Fibroblast of mammary gland (primary cell): ENCODE measurements around the gene CPXM2.

Experiments used
- DNase-seq: peaks from one replicate; pipeline ENCODE4 v3.0.0-alpha.2; 2010; ENCODE audit warnings: low read depth
- H3K4me3 ChIP-seq: 2 replicates; pipeline ENCODE4 v1.5.1; 2011; ENCODE audit warnings: low read depth, mild to moderate bottlenecking, low read length, moderate library complexity; ENCODE audit not compliant: control insufficient read depth
- TF ChIP-seq, protein P1 (sequence below): conservative IDR thresholded peaks from 2 replicates; pipeline ENCODE4 v1.5.1; 2011; ENCODE audit warnings: low read depth, low read length, inconsistent platforms; ENCODE audit not compliant: control insufficient read depth, insufficient read depth

Gene CPXM2

DNA sequence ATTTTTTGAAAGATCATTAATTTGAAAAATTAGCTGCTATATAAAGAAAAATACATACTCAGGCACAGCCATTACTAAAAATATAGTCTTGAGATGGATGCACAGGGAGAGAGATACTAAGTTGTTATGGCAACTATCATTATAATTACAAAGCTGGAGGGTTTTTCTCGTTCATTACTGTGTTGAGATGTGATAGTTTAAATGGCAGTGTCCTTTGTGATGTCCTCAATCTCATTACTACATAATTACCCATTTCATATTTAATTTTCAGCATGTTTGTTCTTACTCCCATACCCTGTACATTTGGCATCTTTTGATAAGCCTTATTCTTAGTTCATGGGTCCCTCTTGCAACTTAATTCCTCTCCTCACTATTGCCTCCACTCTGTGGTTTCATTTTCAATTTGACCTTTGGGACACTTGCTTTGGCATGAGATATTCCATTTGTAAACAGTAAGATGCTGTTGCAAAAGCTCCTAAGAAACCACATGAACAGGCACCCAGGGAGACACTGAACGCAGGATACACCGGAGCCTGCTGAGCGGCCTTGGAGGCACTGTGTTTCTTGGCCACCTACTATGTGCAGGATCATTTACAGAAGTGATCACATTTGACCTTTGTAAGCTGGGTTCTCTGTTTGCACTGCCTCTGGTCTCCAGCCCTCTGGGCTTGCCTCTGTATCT is 4.8 kb upstream of the CPXM2 start:
- TF ChIP-seq, protein P1, sequence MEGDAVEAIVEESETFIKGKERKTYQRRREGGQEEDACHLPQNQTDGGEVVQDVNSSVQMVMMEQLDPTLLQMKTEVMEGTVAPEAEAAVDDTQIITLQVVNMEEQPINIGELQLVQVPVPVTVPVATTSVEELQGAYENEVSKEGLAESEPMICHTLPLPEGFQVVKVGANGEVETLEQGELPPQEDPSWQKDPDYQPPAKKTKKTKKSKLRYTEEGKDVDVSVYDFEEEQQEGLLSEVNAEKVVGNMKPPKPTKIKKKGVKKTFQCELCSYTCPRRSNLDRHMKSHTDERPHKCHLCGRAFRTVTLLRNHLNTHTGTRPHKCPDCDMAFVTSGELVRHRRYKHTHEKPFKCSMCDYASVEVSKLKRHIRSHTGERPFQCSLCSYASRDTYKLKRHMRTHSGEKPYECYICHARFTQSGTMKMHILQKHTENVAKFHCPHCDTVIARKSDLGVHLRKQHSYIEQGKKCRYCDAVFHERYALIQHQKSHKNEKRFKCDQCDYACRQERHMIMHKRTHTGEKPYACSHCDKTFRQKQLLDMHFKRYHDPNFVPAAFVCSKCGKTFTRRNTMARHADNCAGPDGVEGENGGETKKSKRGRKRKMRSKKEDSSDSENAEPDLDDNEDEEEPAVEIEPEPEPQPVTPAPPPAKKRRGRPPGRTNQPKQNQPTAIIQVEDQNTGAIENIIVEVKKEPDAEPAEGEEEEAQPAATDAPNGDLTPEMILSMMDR = no peak
- no peak overlapping the region for H3K4me3 ChIP-seq
- DNase-seq = peak; percentile 24

DNA sequence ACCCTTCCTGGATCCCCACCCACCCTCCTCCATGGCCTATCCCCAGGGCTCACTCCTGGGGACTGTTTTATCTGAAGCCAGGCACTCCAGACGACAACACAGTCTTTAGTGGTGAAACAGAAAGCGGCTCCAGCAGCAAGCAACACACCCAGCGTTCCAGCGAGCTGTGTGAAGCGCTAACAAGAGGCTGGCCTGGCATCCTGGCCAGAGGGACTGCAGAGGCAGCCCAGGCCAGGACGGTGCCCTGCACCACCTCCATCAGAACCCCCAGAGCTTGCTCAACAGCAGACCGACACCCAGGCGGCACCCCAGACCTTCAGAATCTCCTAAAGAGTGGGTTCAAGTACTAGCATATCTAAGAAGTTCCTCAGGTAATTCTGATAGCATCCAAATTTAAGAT is 2.0 kb upstream of the CPXM2 start:
- TF ChIP-seq, protein P1 = no peak
- no peak for DNase-seq
- no peak overlapping the region for H3K4me3 ChIP-seq

DNA sequence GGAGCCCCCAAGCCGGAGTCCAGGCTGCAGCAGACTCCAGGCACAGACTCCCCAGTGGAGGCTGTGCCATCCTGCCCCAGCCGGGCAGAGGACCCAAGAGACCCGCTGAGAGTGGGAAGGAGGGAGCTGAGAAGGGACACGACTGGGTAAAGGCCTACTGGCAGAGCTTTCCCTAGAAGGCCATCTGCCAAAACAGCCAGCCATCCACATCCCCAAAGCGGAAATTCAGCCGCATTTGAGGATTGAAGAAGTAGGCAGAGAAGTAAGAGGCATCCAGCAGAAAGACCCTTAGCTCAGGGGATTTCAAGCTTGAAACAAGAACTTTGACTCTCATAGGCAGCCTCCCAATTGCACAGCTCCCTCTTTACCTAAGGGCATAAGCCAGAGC is 857 bp downstream of the CPXM2 start:
- DNase-seq = no peak
- H3K4me3 ChIP-seq = no peak overlapping the region
- TF ChIP-seq, protein P1 = no peak

DNA sequence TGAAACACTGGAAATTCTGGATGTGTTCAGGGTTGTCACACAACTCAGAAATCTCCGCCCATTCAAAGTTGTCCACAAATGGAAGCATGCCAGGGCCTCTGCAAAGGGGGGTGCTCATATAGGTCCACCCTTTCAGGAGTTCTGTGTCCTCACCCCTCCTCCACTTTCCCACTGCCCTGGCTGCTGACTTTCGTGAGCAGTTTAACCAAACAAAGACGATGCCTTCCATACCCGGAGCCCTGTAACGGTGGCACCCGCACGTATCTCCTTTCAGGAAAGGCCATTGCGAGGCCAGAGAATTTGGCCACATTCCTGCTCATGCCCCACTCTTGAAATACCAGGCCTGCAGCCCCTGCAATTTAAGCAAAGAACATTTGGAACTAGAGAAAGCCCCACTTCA is 1.4 kb downstream of the CPXM2 start:
- DNase-seq = no peak
- TF ChIP-seq, protein P1 = no peak
- H3K4me3 ChIP-seq = no peak overlapping the region

DNA sequence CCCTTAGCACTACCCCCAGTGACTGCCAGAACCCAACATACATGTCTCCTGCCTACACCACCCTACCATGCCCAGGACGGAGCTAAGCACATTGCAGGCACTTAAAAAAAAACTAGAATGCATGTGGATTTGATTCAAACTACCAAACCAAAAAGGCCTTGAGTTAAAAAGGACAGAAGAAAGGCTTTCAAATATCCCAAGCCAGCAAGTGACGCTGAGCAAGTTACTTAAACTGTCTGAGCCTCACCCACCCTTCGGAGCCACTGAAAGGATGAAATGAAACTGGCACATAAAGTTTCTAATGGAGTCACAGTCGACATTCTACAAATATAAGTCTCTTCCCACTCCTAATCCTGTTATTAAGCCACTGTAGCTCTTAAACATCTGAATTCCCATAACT is 1.8 kb downstream of the CPXM2 start:
- no peak for DNase-seq
- TF ChIP-seq, protein P1 = no peak
- H3K4me3 ChIP-seq = no peak overlapping the region

DNA sequence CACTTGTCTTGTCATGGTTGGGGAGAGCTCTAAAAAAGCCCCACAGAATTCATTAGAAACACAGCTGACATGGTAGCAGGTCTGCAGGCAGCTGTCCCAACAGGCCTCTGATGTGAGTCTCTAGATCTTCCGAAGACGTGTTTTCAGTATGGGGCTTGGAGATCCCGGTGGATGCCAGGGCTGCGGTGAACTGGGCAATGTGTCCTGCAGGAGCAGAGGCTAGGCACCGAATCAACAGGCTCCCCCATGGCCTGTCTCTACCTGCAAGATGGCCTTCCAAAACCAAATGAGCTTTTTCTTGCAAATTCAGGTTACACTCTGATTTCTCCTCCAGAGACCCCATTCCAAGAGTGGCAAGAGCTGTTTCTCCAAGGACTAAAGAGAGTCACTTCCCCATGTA is 2.9 kb downstream of the CPXM2 start:
- TF ChIP-seq, protein P1 = no peak
- no peak for DNase-seq
- no peak overlapping the region for H3K4me3 ChIP-seq

DNA sequence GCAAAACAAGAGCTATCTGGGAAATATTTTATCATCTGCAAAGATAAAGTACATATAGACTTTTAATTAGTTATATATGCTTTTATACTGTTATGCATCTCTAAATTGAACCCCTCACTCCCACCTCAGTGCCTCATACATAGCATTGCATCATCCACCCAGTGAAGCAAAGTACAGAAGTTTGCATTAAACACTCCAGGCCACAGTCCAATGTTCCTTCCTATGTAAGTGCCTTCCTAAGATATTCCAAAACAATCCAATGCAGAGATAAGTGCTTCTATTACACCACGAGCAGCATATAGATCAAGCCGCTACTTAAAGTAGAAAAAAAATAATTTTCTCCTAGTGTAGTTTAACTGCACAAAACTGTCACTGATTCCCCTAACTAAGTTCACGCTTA is 3.4 kb downstream of the CPXM2 start:
- no peak overlapping the region for H3K4me3 ChIP-seq
- DNase-seq = no peak

More for the DNA sequence above, 3.4 kb downstream of the CPXM2 start:
- TF ChIP-seq, protein P1 = no peak
